ENCODE data around the gene FBXW4.

Gene FBXW4

GRCh38 chr10:101695404-101695890 lies 477 bp upstream of the FBXW4 start:
- no peak for DNase-seq

GRCh38 chr10:101693978-101694673 lies 844 bp downstream of the FBXW4 start:
- DNase-seq, result peak; percentile 12

DNA sequence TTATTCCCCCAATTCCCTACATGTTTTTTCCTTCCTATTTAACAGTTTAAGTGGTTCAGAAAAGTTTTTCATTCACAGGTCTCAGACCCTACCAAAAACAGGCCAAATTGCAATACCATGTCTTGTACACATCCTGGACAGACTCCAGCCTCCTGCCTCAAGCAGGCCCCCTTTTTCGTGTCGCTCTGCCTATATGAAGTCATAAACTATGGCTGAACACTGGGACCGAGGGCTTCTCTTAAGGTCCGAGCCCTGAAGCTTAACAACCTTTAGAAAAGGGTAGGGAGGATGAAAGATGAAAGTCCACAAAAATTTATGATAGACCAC lies 1.4 kb downstream of the FBXW4 start:
- no peak for DNase-seq

DNA sequence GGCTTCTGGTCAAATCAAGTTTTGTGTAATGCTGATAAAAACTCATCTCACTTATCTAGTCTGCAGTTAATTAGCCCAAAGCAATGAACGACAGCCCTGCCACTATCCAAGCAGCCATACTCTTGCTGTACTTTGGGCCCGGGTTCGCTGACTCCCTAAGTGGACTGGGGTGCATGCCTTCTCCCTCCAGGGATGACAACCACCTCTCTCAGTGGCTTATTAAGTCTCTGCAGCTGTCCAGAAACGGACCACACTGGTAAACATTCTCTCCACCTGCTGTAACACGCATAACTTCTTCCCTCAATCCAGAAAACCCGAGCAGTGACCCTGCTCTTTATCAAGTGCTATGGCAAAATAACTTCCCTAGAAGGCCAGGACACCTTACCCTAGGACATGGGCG lies 3.9 kb downstream of the FBXW4 start:
- DNase-seq, result no peak

DNA sequence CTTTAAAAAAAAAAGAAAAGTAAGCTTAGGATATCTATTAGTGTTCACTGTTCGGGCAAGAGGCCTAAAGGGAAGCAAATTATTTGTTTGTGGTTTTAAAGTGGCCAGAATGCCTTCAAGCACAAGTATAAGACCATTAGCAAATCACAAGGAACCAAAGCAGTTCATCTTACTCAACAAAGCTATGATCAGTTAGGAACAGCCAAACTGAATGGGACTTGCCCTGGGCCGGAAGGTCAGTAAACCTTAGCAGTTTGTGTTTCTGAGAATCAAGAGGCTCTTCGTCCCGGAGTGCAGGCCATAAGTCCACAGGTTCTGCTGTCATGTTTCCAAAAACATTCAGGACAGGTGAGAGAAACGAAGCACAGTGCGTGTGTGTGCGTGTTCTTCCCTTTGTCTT lies 4.5 kb downstream of the FBXW4 start:
- DNase-seq, result no peak

DNA sequence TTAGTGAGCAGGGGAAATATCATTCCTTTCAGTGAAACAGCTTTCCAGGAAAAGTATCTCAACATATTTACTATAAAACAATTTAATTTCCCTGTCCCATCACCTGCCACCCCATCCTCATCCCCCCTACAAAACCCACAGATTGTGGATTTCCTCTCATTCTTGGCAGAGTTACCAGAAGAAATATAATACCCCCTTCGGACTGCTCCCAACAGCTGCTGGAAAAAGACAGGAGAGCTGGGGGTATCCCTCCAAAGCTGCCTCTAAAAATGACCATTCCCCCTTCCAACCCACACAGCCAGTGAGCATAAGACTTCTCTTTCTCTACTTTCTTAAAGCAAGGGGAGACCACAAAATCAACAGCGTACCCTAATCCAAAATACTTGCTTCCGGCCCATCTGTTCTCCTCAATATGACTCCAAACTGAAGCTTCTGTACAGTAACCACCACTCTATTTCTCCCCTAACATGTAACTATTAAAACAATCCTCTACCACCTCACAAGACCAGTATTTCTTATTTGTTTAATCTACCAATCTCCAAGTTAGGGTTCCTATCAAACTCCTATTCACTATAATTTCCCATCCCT lies 7.8 kb downstream of the FBXW4 start:
- DNase-seq, result no peak

GRCh38 chr10:101686133-101686925 lies 8.6 kb downstream of the FBXW4 start:
- DNase-seq, result no peak

GRCh38 chr10:101684782-101685181 lies 10.2 kb downstream of the FBXW4 start:
- no peak for DNase-seq

GRCh38 chr10:101683276-101683675 lies 11.7 kb downstream of the FBXW4 start:
- no peak for DNase-seq

- DNase-seq, result no peak
Measured at GRCh38 chr10:101682172-101682825, 12.7 kb downstream of the FBXW4 start.

- DNase-seq, result no peak
Measured at GRCh38 chr10:101676565-101676964, 18.4 kb downstream of the FBXW4 start.

DNA sequence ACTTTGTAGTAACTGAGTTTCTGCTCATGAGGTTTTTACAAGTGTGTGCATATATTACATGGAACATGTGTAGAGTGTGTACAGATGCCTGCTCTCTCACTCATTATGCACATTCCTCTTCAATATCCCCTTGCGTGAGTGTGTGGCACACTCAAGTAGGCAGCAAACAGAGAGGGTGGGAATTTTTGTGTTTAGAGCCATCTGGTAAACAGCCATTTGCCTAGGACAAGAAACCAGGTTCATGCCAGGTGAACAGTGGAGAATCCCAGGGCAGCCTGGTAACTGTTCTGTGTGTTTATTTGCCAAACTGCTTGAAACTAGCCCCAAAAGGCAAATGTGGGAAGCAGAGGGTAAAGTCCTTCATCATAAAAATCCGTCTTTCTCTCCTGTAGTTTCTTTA lies 19.9 kb downstream of the FBXW4 start:
- DNase-seq, result no peak

DNA sequence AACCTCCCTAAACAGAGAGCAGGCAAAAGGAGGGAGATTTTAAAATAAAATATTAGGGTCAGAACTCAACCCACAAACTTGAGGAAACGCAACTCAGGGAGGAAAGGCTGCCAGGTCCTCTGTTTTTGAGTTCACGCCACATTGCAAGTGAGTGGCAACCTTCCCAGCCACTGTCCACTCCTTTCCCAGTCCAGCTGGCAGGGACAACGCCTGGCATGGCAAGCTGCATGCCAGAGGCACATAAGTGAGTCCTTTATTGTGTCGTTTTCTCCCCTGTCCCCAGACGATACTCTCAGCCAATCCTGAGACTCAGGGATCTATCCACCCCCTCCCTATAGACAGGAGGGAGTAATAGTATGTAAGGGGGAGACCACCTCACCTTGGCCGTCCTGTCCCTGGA lies 22.4 kb downstream of the FBXW4 start:
- no peak for DNase-seq

GRCh38 chr10:101671453-101671852 lies 23.5 kb downstream of the FBXW4 start:
- DNase-seq, result no peak

DNA sequence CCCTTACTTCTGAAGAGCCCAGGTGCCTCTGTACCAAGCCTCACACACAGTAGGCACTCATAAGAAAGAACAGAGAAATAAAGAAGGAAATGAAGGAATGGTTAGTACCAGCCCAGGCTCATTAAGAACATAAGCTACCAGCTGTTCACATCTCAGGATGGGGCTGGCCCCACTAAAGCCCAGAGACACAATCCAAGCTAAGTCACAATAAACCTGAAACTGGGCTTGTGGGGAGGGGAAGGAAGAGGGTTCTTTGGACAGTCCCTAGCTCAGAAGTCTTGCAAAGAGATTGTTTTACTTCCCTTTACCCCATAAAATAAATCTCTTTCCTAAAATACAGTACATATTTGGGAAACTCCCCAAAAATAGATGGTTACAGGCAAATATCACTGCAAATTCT lies 24.3 kb downstream of the FBXW4 start:
- DNase-seq, result no peak

DNA sequence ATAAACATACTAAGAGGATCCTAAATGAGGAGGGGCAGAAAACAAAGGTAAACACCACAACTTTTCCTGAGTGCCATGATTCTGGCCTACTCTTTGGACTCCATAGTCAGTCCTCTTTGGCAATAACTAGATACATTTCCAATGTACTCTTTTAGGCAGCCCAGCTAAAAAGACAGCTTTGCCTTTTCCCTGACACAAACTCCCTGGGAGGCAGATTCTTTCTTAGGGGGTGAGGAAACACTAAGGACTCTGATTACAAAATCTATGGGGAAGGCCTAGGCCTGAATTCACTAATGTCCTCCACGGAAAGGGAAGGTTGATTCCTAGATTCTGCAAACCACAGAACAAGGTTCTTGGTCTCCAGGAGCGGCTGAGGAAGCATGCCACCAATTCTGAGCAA lies 25.8 kb downstream of the FBXW4 start:
- DNase-seq, result no peak

DNA sequence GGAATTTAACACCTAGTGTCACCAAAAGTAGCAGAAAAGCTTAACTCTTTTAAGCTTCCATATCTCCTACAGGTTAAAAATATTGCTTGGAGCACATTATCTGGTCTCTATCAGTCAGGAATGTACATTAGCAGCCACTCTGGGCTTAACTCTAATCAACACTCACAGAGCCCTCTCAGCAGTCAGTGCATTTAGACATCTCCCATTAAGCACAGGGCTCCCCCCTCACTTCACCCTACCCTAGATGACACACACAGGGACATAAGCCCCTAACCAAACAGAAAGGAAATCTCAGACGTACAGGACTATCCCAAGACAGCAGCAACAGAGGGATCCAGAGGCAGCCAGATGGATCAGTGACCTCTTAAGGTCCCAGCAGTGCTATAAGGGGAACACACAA lies 26.4 kb downstream of the FBXW4 start:
- no peak for DNase-seq

DNA sequence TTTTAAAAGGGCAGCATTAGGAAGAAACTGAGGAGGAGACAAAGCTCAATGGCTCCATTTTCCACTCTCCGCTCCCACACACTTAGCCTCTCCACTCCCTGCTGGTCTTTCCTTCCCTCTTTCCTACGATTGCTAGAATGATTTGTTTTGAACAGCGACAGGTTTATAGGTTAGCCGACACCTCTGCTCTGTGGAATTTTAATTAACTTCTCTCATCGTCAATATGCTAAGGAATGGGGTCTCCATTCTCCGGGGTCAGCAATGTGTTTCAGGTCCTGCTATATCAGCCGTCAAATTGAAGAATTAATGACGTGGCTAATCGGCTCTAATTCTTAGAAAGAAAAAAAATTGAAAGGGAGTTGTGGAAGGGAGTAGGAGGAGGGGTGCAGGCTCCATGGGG lies 28.9 kb downstream of the FBXW4 start:
- DNase-seq, result no peak

DNA sequence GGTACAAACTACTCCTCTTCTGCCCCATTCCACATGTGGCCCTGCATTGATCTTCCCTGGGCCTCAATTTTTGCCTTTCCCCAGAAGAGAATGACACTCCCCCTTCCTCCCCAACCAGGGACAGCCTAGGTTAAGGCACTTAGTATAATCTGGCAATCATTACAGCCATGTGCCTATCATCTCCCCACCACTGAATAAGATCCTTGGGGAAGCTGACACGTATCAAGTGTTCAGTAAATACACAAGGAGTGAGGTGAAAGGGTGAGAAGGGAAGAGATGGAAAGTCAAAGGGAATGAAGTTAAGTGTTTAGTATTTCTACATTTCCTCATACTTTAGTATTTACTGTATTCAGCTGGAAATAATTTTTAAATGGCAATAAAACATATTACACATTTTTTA lies 31.9 kb downstream of the FBXW4 start:
- DNase-seq, result no peak

DNA sequence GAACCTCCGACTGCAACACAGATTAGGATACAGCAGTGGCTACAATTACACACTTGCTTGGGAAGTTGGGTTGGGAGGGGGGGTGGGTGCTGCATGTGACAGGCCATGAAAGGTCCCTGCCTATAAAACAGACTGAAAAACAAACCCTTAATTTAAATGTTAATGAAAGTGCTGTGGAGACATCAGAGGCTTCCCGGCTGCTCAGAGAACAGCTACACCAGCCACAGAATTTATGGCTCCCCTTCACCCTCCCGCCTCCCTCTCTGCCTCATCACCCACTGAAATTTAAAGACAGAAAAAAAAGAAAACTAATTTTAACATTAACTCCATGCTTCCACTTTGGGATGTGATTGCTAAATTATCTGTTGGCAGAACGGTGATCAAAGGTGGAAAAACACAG lies 34.7 kb downstream of the FBXW4 start:
- no peak for DNase-seq

- no peak for DNase-seq
Measured at GRCh38 chr10:101658975-101659374, 36.0 kb downstream of the FBXW4 start.

DNA sequence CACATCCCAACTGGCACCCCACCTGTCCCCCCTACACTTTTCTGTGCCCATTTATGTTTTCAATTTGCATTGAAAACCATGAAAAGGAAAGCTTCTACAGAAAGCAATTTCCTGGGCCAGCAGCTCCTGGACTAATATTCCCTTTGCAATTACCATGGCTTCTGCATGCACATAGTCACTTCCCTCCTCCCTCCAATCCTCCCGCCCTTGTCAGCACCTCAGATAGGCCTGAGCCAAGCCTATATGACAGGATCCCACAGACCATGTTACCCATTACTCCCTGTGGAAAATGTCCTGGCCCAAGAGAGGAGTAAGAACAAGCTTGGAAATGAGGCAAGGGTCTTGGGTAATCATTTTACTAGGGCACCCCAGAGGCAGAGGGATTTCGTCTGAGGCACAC lies 38.1 kb downstream of the FBXW4 start:
- DNase-seq, result no peak

DNA sequence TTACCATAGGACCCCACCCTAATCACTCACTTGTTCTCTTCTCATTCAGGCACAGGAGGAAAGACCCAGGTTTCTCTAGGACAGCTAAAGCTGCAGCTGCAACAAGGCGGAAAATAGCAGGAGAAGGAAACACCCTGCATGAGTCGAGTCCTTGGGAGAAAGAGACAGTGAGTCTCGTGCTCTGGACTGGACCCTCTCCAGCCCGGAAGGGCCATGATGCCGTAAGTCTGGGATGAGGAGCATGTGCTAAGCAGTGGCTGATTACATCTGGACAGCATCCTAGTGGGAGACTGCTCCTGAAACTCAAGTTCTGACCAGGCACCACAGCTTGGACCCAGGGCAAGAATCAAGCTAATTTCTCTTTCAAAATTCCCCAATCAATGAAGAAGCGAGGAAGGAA lies 39.4 kb downstream of the FBXW4 start:
- no peak for DNase-seq

DNA sequence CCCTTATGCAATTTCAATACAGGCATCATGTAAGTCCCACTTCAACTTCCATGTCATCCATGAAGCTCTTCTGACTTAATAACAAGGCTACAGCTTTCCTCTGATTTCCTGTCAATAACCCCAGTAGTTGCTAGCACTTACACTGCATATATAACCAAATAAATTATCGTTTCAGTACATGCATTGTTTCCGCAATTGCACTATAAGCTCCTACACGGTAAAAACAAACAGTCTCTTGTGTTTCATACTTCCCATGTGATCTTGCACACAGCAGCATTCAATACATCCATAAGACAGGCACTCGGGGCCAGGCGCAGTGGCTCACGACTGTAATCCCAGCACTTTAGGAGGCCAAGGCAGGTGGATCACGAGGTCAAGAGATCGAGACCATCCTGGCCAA lies 41.4 kb downstream of the FBXW4 start:
- no peak for DNase-seq

All from NCI-H748 treated with DMSO at 0.1 percent for 48 hours (cell line).